Articular chondrocyte of knee joint (primary cell): ENCODE measurements around the gene LHFPL5. TPM values are rescaled to one million over a fixed set of nuclear protein-coding genes. Genes with fewer than 3 reads are reported as not detected.

ENCODE experiments used
- total RNA-seq: library from RNA; depleted of rRNA; stranded (reverse); fragments of >200 nt; gene quantifications from 2 replicates; pipeline ENCODE4 v1.2.3, GENCODE V29; 2012

The LHFPL5 gene
- total RNA-seq, result not detected in 2 replicates

DNA sequence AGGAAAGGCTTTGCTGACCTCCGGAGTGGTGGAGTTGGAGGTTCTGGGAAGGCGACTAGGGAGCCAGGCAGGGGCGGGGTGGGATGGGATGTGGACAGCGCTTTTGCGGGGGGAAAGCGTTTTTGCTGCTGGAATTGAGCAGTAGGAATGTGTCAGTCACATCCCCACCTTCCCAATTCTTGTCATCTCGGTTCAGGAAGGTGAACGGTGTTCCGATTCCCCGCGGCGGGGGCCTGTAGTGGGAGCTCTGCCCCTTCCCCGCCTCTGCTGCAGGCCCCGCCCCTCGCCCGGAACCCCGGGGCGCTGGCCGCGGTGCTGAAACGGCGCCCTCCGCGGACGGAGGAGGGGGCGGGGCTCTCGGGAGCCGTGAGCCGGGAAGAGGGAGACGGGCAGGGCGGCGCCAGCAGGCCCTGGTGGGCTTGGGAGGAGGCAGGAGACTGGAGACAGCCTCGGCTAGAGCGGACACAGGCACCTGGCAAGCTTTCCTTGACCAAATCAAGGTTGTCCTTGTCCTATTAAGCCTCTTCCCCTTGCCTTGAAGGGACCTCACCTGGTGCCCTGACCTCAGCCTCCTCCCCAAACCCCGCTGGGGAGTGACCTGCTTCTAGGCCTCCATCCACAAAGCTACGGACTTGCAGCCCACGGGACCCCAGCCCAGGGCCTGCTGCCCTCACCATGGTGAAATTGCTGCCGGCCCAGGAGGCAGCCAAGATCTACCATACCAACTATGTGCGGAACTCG lies at the start of gene LHFPL5:
TSS of gene LHFPL5 (plus strand) at position 357 of the 741 bp plus-strand sequence. CDS start at position 676, 319 bp downstream.

GRCh38 chr6:35776364-35777215 lies 28.6 kb upstream of the LHFPL5 start, which contains the start of gene CLPSL2:
CLPSL2 (plus strand) TSS chr6:35776598; CDS start chr6:35776619, 21 bp downstream.

DNA sequence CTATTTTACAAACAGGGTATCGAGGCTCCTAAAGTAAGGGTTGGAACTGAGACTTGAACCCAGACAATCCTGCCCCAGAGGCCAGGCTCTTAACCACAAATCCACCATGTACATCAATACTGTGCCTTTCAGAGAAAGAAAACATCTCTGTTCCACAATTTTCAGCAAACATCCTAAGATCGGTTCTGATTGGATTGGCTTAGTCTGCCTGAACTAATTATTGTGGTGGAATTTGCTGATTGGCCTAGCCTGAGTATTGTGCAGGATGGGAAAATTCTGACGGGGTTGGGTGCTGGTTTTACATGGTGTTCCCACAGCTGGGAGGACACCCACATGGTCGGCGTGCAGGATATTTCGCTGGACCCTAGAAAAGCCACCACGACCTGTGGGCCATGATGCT lies 24.4 kb upstream of the LHFPL5 start, which contains the start of gene CLPSL1:
TSS of gene CLPSL1 (plus strand) at position 301 of the 400 bp plus-strand sequence. CDS start at position 393, 92 bp downstream.

Other genes with a start within 250 kb of the LHFPL5 start
- gene FKBP5, start 116.4 kb upstream of the LHFPL5 start, total RNA-seq, result 9.6 and 22.3 TPM in 2 replicates
- 0.39 and 0.54 TPM in 2 replicates for gene ARMC12, start 68.3 kb upstream of the LHFPL5 start, total RNA-seq
- gene CLPSL2, start 28.8 kb upstream of the LHFPL5 start, total RNA-seq, result not detected in 2 replicates
- not detected in 2 replicates for gene CLPSL1, start 24.3 kb upstream of the LHFPL5 start, total RNA-seq
- not detected in 2 replicates for gene CLPS, start 8.0 kb upstream of the LHFPL5 start, total RNA-seq
- gene SRPK1, start 115.7 kb downstream of the LHFPL5 start, total RNA-seq, result 45.7 and 52.9 TPM in 2 replicates
- gene SLC26A8, start 219.3 kb downstream of the LHFPL5 start, total RNA-seq, result 0.32 TPM in 1 of 2 replicates, not detected in the other
- 85.5 and 95.6 TPM in 2 replicates for gene MAPK14, start 222.5 kb downstream of the LHFPL5 start, total RNA-seq